Muscle of leg (tissue), 11 donors: Measurements from ENCODE around the gene RANBP3. TPM values are rescaled to one million over a fixed set of nuclear protein-coding genes. Genes with fewer than 3 reads are reported as not detected.
A peak's percentile ranks its signal among the peaks of the same experiment; 100 is the strongest.

Source experiments
- DNase-seq: peaks from one replicate; pipeline ENCODE4 v3.0.0; 2013
- H3K27ac ChIP-seq: one replicate; pipeline ENCODE4 v1.5.1; 2013; ENCODE audit warnings: mild to moderate bottlenecking, low read length, control low read depth
- H3K27me3 ChIP-seq: one replicate; pipeline ENCODE4 v1.6.1; 2013; ENCODE audit warnings: low read length; ENCODE audit not compliant: control insufficient read depth, insufficient read depth
- H3K36me3 ChIP-seq: one replicate; pipeline ENCODE4 v1.6.1; 2013; ENCODE audit warnings: low read length; ENCODE audit not compliant: control insufficient read depth, insufficient read depth
- H3K4me1 ChIP-seq: one replicate; pipeline ENCODE4 v1.6.1; 2013; ENCODE audit warnings: low read length; ENCODE audit not compliant: control insufficient read depth, insufficient read depth
- H3K4me3 ChIP-seq: one replicate; pipeline ENCODE4 v1.5.1; 2013; ENCODE audit warnings: low read length, control low read depth
- H3K9me3 ChIP-seq: replicated peaks from 2 replicates; pipeline ENCODE4 v1.6.1; 2013; ENCODE audit warnings: low read depth, low read length; ENCODE audit not compliant: control insufficient read depth
- WGBS: methylation state at CpG from one replicate; pipeline ENCODE4 v1.1.5; 2013; ENCODE audit warnings: missing lambda C conversion rate; ENCODE audit not compliant: insufficient coverage; 5-methylcytosine and 5-hydroxymethylcytosine counted together
- polyA plus RNA-seq, 8 donors: library from polyadenylated mRNA; unstranded; fragments of 120-200 nt; gene quantifications; one replicate each; pipeline versions ENCODE4 v1.2.1 to v1.2.3, GENCODE V29; 2013; ENCODE audit warnings: inconsistent platforms in 1 of 8, low replicate concordance in 1 of 8; ENCODE audit not compliant: insufficient read length in 8 of 8, insufficient read depth in 1 of 8
- total RNA-seq: library from RNA; stranded (reverse); fragments of 120-200 nt; gene quantifications from one replicate; pipeline ENCODE4 v1.2.4, GENCODE V29; 2013

Gene RANBP3
- total and polyA plus RNA-seq, 9 donors, result 29.2 to 52.4 (median 43.6) TPM

DNA sequence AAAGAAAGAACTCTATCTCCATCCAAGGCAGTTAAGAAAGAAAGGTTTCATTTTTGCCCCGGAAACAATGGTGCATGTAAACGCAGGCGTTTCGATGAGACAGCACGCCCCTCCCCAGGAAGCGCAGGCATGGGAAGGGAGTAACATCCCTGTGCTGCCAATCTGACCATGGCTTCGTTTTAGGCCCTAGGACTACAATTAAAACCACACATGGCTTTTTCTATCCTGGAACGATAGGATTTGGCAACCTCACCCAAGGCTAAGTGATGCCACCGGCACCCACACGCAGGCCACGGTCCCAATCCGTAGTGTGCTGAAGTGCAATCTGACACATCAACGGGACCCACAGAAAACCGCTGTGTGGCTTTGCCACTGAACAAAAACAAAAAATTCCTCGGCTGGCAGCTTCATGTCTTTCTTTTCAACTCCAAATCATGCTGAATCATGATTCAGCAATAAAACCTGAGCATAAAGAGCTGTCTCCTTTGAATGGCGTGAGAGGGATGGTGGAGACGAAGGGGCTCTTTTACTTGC lies 24.2 kb downstream of the RANBP3 start:
- Histone ChIP-seq H3K4me1 (peaks cover 39% of the 10 kb centered on the region), H3K9me3 (no peaks in the 10 kb centered on the region), H3K27ac (no peak overlapping the region), H3K27me3 (no peaks in the 10 kb centered on the region), H3K36me3 (peaks cover 23% of the 10 kb centered on the region), H3K4me3 (no peak overlapping the region)
- 76% methylated on average over 13 of the region's 17 CpGs for whole genome bisulfite sequencing
- DNase-seq, result no peak

DNA sequence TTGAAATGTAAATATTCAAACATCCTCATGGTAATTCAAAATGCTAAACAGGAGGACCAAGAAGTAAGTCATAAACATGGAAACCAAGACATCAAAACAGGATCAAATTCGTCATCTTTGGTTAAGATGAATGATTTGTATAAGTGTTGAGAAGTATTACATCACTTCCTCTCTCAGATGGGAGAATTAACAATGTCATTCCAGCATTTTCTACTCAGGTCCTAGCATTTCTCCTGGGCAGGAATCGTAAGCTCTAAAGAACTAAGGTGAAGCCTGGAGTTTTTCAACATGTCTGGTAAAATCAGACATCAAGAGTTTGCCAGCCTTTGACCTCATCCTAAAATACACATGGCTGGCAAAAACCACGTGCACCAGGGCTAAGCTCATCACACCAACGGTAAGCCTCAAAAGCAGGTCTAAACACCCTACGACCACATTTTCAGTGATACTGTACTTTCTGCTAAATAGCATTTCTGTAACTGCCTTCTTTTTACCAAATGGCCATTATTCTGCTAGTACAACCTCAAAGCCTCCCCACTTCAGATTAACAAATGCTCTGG lies 24.8 kb downstream of the RANBP3 start:
- no peaks in the 10 kb centered on the region for H3K9me3 ChIP-seq
- WGBS, result 57% methylated on average over 1 of the region's 5 CpGs
- DNase-seq, result no peak

DNA sequence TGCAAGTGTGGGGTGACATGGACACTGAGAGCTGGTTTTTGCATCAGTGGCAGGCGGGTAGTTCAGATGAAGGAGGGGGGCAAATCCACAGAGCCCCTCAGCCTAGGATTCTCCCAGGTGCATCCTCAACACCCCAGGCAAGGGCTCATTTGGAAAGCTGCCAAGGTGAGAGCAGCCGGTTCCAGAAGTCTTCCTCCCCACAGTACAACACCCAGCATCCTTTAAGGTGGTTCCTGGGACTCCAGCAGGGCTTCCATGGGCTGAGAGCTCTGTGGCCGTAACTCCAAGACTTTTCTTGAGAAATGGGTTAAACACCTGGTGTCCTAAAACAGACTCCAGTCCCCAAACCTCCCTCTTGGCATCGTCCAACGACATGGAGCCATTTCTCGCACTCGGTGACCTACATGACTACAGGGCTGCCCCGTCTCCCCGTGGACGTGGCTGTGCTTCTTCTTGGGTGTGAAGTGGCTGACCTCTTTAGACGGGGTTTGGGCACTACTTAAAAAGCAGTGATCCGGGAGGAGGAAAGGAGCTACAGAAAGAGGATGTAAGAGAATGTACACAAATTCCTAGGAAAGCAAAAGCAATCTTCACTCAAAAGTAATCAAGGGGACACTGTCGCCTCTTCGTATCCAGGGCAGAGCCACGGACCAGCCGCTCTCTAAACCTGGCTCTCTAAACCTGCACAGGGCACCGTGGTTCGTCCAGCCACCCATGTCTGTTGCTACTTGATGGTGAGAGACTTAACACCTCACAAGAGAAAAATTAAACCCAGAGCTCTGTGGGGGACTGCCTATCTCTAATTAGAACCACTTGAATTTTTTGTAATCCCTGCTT lies 25.5 kb downstream of the RANBP3 start:
- H3K36me3 ChIP-seq, result peaks cover 27% of the 10 kb centered on the region
- no peaks in the 10 kb centered on the region for H3K9me3 ChIP-seq
- WGBS, result 38% methylated on average over 2 of the region's 18 CpGs
- peak; percentile 31 for DNase-seq
- H3K27me3 ChIP-seq, result no peaks in the 10 kb centered on the region
- no peak overlapping the region for H3K4me3 ChIP-seq
- H3K4me1 ChIP-seq, result peaks cover 50% of the 10 kb centered on the region
- no peak overlapping the region for H3K27ac ChIP-seq

More for the DNA sequence above, 24.8 kb downstream of the RANBP3 start:
- H3K36me3 ChIP-seq, result peaks cover 23% of the 10 kb centered on the region
- H3K4me3 ChIP-seq, result no peak overlapping the region
- H3K27ac ChIP-seq, result no peak overlapping the region
- H3K27me3 ChIP-seq, result no peaks in the 10 kb centered on the region
- peaks cover 43% of the 10 kb centered on the region for H3K4me1 ChIP-seq

DNA sequence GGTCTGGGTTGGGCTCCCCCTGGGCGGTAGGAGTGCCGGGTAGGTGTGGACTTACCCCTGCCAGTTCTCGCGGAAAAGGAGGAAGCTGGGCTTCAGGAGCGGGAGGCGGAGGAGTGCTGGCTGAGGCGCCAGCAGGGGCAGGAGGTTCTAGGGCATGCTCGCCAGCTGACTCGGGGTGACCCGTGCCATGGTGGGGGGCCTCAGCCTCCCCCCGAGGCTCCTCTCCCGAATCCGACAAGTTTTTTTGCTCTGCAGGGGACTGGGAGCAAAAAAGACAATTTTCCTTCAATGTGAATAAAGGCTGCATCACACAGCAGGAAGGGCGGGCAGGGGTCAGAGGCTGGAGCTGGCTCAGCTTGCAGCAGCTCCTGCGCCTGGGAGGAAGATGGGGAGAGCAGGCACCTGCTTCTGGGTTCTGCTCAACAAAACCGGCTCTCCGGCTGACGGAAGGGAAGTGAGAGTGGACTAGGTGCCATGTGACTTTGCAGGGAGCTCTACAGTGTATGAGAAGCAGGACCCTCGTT lies 26.5 kb downstream of the RANBP3 start:
- Histone ChIP-seq H3K36me3 (peaks cover 26% of the 10 kb centered on the region), H3K27ac (peak overlapping the region; percentile 17), H3K27me3 (no peaks in the 10 kb centered on the region), H3K4me1 (peaks cover 58% of the 10 kb centered on the region), H3K4me3 (no peak overlapping the region), H3K9me3 (no peaks in the 10 kb centered on the region)
- WGBS, result 34% methylated on average over 19 of the region's 19 CpGs
- peak; percentile 51 for DNase-seq

DNA sequence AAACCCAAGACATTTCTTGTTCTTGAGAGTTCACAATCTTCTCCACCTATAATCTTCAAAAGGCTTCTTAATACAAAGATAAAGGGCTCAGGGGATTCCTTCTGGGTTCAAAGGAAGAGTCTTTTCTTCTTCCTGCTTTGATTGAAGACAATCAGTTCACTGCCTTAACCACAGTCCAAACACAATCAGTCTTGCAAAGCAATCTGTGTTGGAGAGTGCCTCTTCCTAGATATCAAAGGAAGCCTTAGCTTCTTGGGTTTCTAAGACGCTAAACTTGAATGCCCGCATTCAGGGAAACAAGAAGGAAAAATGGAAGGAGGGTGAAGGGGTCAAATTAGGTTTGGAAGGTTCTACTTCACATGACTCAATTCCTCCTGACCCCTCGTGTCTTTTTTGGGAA lies 27.2 kb downstream of the RANBP3 start:
- H3K36me3 ChIP-seq, result peaks cover 31% of the 10 kb centered on the region
- no peak overlapping the region for H3K27ac ChIP-seq
- no peaks in the 10 kb centered on the region for H3K9me3 ChIP-seq
- peaks cover 60% of the 10 kb centered on the region for H3K4me1 ChIP-seq
- WGBS, result no CpG with 5 or more reads among the region's 3 CpGs
- no peak overlapping the region for H3K4me3 ChIP-seq
- H3K27me3 ChIP-seq, result no peaks in the 10 kb centered on the region
- no peak for DNase-seq

DNA sequence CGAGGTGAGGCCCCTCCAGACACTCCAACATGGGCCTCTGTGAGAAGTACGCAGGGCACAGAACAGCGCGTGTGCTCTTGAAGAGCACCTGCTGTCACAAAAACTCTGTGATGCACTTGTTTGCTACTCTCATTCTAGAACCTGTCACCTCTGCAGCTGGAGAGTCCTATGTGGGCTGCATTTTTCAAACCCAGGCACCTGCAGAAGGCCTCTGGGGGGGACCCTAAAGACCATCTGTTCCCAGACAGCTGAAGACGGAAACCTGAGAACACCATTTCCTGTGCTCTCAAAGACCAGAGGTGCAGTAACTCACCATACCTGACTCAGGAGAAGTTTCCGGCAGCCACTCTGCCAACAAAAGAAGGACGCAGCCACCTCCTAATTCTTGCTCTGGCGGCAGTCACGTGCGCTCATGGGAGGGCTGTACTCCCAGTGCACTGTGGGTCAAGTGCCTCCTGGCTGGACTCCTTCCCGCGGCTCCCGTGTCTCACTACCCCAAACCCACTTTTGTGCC lies 28.1 kb downstream of the RANBP3 start:
- peaks cover 60% of the 10 kb centered on the region for H3K4me1 ChIP-seq
- H3K36me3 ChIP-seq, result peaks cover 36% of the 10 kb centered on the region
- no peak overlapping the region for H3K4me3 ChIP-seq
- no peak overlapping the region for H3K27ac ChIP-seq
- H3K27me3 ChIP-seq, result no peaks in the 10 kb centered on the region
- no peaks in the 10 kb centered on the region for H3K9me3 ChIP-seq
- WGBS, result 49% methylated on average over 10 of the region's 13 CpGs
- no peak for DNase-seq

DNA sequence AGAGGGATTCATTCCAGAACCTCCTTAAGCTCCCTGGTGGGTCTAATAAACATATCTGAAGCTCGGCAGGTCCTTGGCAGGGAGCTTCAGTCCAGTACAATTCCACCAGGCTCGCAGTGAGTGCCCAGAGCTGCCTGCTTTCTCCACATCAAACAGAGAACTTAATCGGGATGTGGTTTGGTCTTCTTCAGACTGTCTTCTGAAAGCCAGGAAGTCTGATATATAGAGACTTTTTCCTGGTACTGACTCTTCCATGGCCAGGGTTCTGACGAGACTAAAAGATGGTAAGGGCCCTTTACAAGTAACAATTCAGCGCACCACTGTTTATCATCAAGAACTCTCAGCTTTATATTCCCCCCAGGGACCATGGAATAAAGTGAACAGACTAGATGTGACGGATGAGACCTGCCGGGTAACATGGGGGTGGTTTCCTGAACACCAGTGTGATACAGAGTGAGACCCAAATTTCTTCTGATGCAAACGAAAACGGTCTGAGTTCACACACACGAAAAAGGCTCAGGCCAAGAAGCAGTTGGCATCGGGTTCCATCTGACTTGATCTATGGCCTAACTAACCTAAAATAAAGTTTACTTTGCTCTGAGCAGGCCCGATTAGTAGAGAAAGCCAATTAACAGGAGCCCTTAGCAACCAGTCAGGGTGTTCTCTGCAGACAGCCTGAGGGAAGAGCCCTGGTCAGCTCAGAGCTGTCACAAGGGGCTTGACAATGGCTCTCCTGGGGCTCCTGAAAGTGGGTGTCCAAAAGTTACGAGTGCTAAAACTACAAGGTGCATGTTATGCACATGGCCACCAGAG lies 29.0 kb downstream of the RANBP3 start:
- Histone ChIP-seq H3K9me3 (no peaks in the 10 kb centered on the region), H3K4me1 (peaks cover 59% of the 10 kb centered on the region), H3K27ac (no peak overlapping the region), H3K4me3 (no peak overlapping the region), H3K36me3 (peaks cover 36% of the 10 kb centered on the region), H3K27me3 (no peaks in the 10 kb centered on the region)
- WGBS, result 60% methylated on average over 6 of the region's 13 CpGs
- DNase-seq, result no peak

DNA sequence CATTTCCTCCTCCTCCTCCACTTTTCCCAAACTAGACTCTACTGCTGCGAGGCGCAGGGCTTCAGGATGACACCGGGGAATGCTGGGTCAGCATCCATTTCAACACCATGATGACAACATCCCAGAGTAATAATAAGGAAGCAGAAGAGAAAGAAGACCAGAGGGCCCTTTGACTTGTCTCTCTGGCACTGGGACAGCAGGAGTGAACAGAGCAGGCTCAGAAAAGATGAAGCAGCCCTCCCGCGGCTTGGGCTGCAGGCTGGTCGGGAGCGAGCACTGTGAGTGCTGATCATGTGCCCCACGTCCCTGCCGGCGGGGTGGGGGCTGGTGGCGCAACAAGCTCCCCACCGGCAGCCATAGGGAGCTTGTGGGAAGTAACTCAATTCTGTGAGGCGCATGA lies 30.5 kb downstream of the RANBP3 start:
- peaks cover 62% of the 10 kb centered on the region for H3K4me1 ChIP-seq
- DNase-seq, result peak; percentile 81
- no peaks in the 10 kb centered on the region for H3K27me3 ChIP-seq
- H3K9me3 ChIP-seq, result no peaks in the 10 kb centered on the region
- H3K4me3 ChIP-seq, result no peak overlapping the region
- WGBS, result 49% methylated on average over 8 of the region's 13 CpGs
- H3K27ac ChIP-seq, result peak overlapping the region; percentile 55
- H3K36me3 ChIP-seq, result peaks cover 36% of the 10 kb centered on the region

DNA sequence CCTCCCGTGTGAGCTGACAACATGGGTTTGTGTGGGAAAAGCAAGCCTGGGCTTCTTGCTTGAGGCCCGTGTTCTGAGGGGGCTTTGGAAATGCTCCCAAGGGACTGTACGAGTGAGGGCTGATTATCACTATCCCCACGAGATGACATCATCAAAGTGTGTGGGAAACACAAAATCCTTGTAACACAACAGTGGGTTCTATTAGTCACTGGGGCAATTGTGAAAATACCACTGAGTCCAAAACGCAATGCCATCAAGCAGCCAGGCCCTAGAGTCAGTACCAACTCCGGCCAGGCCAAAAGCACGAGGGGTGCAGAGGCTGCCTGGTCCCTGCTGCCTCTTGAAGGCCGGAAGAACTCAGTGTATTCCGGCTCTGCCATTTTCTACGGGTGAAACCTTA lies 34.3 kb downstream of the RANBP3 start:
- Histone ChIP-seq H3K4me1 (peaks cover 66% of the 10 kb centered on the region), H3K27me3 (no peaks in the 10 kb centered on the region), H3K9me3 (no peaks in the 10 kb centered on the region), H3K36me3 (peaks cover 41% of the 10 kb centered on the region), H3K4me3 (no peak overlapping the region), H3K27ac (peak overlapping the region; percentile 86)
- no peak for DNase-seq
- 40% methylated on average over 8 of the region's 10 CpGs for WGBS
